CD4-positive, alpha-beta T cell (primary cell): ENCODE results near the gene SPACA4. TPM values are rescaled to one million over a fixed set of nuclear protein-coding genes. Genes with fewer than 3 reads are reported as not detected.

ENCODE experiments used
- ATAC-seq: fragments of 200-7000 bp; cut with Tn5 transposase; one replicate; pipeline ENCODE4 v1.10.0; 2022; ENCODE audit warnings: mild to moderate bottlenecking; ENCODE audit not compliant: poor library complexity
- CTCF ChIA-PET: fragments of 350-600 bp; sonication (Branson Sonifier 250); formaldehyde crosslinking; loops from one replicate; lab custom pipeline; 2021; ENCODE audit warnings: antibody characterized with exemption, inconsistent platforms; lab: Charles Lee
- POLR2A ChIA-PET: fragments of 350-600 bp; sonication (Branson Sonifier 250); formaldehyde crosslinking; loops from one replicate; lab custom pipeline; 2021; ENCODE audit warnings: antibody characterized with exemption, inconsistent platforms; lab: Charles Lee
- DNase-seq, 14 experiments: peaks; one replicate each; pipeline ENCODE4 v3.0.0-alpha.2; 2013 to 2020; ENCODE audit warnings: mixed read lengths in 2 of 14
- H3K27ac ChIP-seq, 2 donors: one replicate each; pipeline versions ENCODE4 v1.5.1 to v1.7.0; 2013; ENCODE audit warnings: low read length in 2 of 2, low read depth in 1 of 2, mild to moderate bottlenecking in 1 of 2
- H3K27me3 ChIP-seq, 2 experiments: 1 replicate in 1 of 2; 2 replicates in 1 of 2; pipeline versions ENCODE4 v1.6.1 to v1.7.0; 2013; ENCODE audit warnings: low read length in 2 of 2, control low read depth in 1 of 2, mild to moderate bottlenecking in 1 of 2, moderate library complexity in 1 of 2; ENCODE audit not compliant: insufficient read depth in 2 of 2, control insufficient read depth in 1 of 2
- H3K36me3 ChIP-seq: one replicate; pipeline ENCODE4 v1.6.1; 2013; ENCODE audit warnings: low read length, control low read depth; ENCODE audit not compliant: insufficient read depth
- H3K4me1 ChIP-seq: one replicate; pipeline ENCODE4 v1.6.1; 2013; ENCODE audit warnings: low read length, control low read depth; ENCODE audit not compliant: insufficient read depth
- H3K4me3 ChIP-seq: one replicate; pipeline ENCODE4 v1.5.1; 2013; ENCODE audit warnings: mild to moderate bottlenecking, low read length, moderate library complexity
- H3K9me3 ChIP-seq, 2 experiments: 1 replicate in 1 of 2; 2 replicates in 1 of 2; pipeline versions ENCODE4 v1.6.1 to v1.7.0; 2013; ENCODE audit warnings: low read length in 2 of 2, mild to moderate bottlenecking in 2 of 2, control low read depth in 1 of 2, moderate library complexity in 1 of 2; ENCODE audit not compliant: control insufficient read depth in 1 of 2, insufficient read depth in 1 of 2
- H3K27ac Mint-ChIP-seq: one replicate; pipeline ENCODE4 v1.8.0; 2020; ENCODE audit warnings: mixed read lengths
- H3K27me3 Mint-ChIP-seq: one replicate; pipeline ENCODE4 v1.8.0; 2021; ENCODE audit warnings: mixed read lengths
- H3K36me3 Mint-ChIP-seq: one replicate; pipeline ENCODE4 v1.8.0; 2021; ENCODE audit warnings: low read depth, mixed read lengths
- H3K4me1 Mint-ChIP-seq: one replicate; pipeline ENCODE4 v1.8.0; 2021; ENCODE audit warnings: low read depth, mixed read lengths
- H3K4me3 Mint-ChIP-seq: one replicate; pipeline ENCODE4 v1.8.0; 2020; ENCODE audit warnings: mild to moderate bottlenecking, mixed read lengths
- H3K9me3 Mint-ChIP-seq: one replicate; pipeline ENCODE4 v1.8.0; 2020; ENCODE audit warnings: mixed read lengths
- CTCF ChIP-seq: fragments of 200-600 bp; IDR thresholded peaks from one replicate; pipeline ENCODE4 v1.8.0; 2022; ENCODE audit warnings: antibody characterized with exemption, mild to moderate bottlenecking
- intact Hi-C, 2 experiments: fragments of 100-400 bp; cut with DNase I in 1 of 2; cut with micrococcal nuclease in 1 of 2; formaldehyde crosslinking; loops; one replicate each; pipeline versions ENCODE4 v1.15.1 to v1.9.0; 2023 to 2025; cut with DNase I, micrococcal nuclease
- total RNA-seq, 174 experiments: library from RNA in 2 of 174; stranded (reverse) in 2 of 174; gene quantifications; one replicate each; pipeline ENCODE4 v1.2.3 and lab custom pipeline; 2021 to 2026

SPACA4 gene
- total RNA-seq, 2 experiments from 2014 or later = not detected

GRCh38 chr19:48603850-48604249 is 2.7 kb upstream of the SPACA4 start:
- Histone ChIP-seq H3K27me3 (no peaks in the 10 kb centered on the region), H3K27ac (no peak overlapping the region), H3K4me1 (peaks cover 3% of the 10 kb centered on the region), H3K4me3 (no peak overlapping the region), H3K36me3 (no peaks in the 10 kb centered on the region), H3K9me3 (no peaks in the 10 kb centered on the region)
- no peaks in the 10 kb centered on the region for H3K27me3 Mint-ChIP-seq
- peaks cover 3% of the 10 kb centered on the region for H3K4me1 Mint-ChIP-seq
- no peak for DNase-seq
- H3K36me3 Mint-ChIP-seq = no peaks in the 10 kb centered on the region
- TF ChIP-seq CTCF = no peak
- H3K4me3 Mint-ChIP-seq = no peak overlapping the region
- intact Hi-C loops = no loop called here
- POLR2A ChIA-PET = no interaction called here
- CTCF ChIA-PET = no interaction called here
- H3K9me3 Mint-ChIP-seq = no peaks in the 10 kb centered on the region
- no peak for ATAC-seq
- no peak overlapping the region for H3K27ac Mint-ChIP-seq

GRCh38 chr19:48607359-48607755 is 815 bp downstream of the SPACA4 start:
- intact Hi-C loops = no loop called here

GRCh38 chr19:48608798-48609263 is 2.3 kb downstream of the SPACA4 start:
- POLR2A ChIA-PET = interaction anchor here (0.6 to 1.8 kb wide), 12 partner anchors 10 to 288 kb away, joined by 3 to 17 read pairs (median 4); partner anchors contain the start of genes DBP, RPL18 and SPHK2
- CTCF ChIA-PET = interaction anchor here (0.6 to 2.0 kb wide), 17 partner anchors 10 to 217 kb away, joined by 3 to 18 read pairs (median 4); partner anchors contain the start of genes GRWD1, KDELR1, RPL18 and SPHK2
- H3K4me1 Mint-ChIP-seq = peaks cover 6% of the 10 kb centered on the region
- no peak overlapping the region for H3K27ac ChIP-seq
- no peaks in the 10 kb centered on the region for H3K27me3 ChIP-seq
- no peaks in the 10 kb centered on the region for H3K36me3 Mint-ChIP-seq
- ATAC-seq (peak; percentile 93), DNase-seq (peak in 13 of 14 experiments; percentile 35 to 82 (median 54))
- H3K4me3 ChIP-seq = no peak overlapping the region
- intact Hi-C loops = loop anchor here (1.0 to 2.0 kb wide), 4 partner anchors 20 to 104 kb away; no protein-coding TSS in a partner anchor
- no peak overlapping the region for H3K27ac Mint-ChIP-seq
- no peak overlapping the region for H3K4me3 Mint-ChIP-seq
- peak; percentile 69 for TF ChIP-seq CTCF
- H3K36me3 ChIP-seq = no peaks in the 10 kb centered on the region
- H3K9me3 ChIP-seq = no peaks in the 10 kb centered on the region
- no peaks in the 10 kb centered on the region for H3K27me3 Mint-ChIP-seq
- peaks cover 6% of the 10 kb centered on the region for H3K4me1 ChIP-seq
- H3K9me3 Mint-ChIP-seq = no peaks in the 10 kb centered on the region

More at GRCh38 chr19:48607359-48607755, 815 bp downstream of the SPACA4 start:
- H3K27me3 ChIP-seq = no peaks in the 10 kb centered on the region
- CTCF ChIA-PET = no interaction called here
- Mint-ChIP-seq H3K4me1 (peaks cover 6% of the 10 kb centered on the region), H3K9me3 (no peaks in the 10 kb centered on the region), H3K27ac (no peak overlapping the region), H3K27me3 (no peaks in the 10 kb centered on the region), H3K4me3 (no peak overlapping the region), H3K36me3 (no peaks in the 10 kb centered on the region)
- H3K4me1 ChIP-seq = peaks cover 6% of the 10 kb centered on the region
- DNase-seq (no peak), ATAC-seq (no peak)
- no peak for TF ChIP-seq CTCF
- H3K27ac ChIP-seq = no peak overlapping the region
- H3K4me3 ChIP-seq = no peak overlapping the region
- POLR2A ChIA-PET = no interaction called here
- H3K36me3 ChIP-seq = no peaks in the 10 kb centered on the region
- no peaks in the 10 kb centered on the region for H3K9me3 ChIP-seq
